Stimulated activated naive CD8-positive, alpha-beta T cell treated with anti-CD3 and anti-CD28 coated beads, Interleukin-15, Interleukin-2, amounts not matched to agents 100 ng/mL and 50 ng/mL, for 24 hours (primary cell): ENCODE results near the gene MEGF10.
A peak's percentile ranks its signal among the peaks of the same experiment; 100 is the strongest.
"Not testable (repeated sequence)": the region's sequence is repeated elsewhere in the genome, so short reads cannot be mapped to it uniquely, and the experiment has no call there.

ENCODE experiments used
- H3K27ac Mint-ChIP-seq: one replicate; pipeline ENCODE4 v1.8.0; 2021; ENCODE audit warnings: mild to moderate bottlenecking, mixed read lengths
- H3K27me3 Mint-ChIP-seq: one replicate; pipeline ENCODE4 v1.8.0; 2021; ENCODE audit warnings: mixed read lengths
- H3K36me3 Mint-ChIP-seq: one replicate; pipeline ENCODE4 v1.8.0; 2021; ENCODE audit warnings: low read depth, mixed read lengths
- H3K4me1 Mint-ChIP-seq: one replicate; pipeline ENCODE4 v1.8.0; 2021; ENCODE audit warnings: low read depth, mixed read lengths
- H3K4me3 Mint-ChIP-seq: one replicate; pipeline ENCODE4 v1.8.0; 2021; ENCODE audit warnings: mild to moderate bottlenecking, mixed read lengths
- H3K9me3 Mint-ChIP-seq: one replicate; pipeline ENCODE4 v1.8.0; 2021; ENCODE audit warnings: mixed read lengths

The MEGF10 gene

DNA sequence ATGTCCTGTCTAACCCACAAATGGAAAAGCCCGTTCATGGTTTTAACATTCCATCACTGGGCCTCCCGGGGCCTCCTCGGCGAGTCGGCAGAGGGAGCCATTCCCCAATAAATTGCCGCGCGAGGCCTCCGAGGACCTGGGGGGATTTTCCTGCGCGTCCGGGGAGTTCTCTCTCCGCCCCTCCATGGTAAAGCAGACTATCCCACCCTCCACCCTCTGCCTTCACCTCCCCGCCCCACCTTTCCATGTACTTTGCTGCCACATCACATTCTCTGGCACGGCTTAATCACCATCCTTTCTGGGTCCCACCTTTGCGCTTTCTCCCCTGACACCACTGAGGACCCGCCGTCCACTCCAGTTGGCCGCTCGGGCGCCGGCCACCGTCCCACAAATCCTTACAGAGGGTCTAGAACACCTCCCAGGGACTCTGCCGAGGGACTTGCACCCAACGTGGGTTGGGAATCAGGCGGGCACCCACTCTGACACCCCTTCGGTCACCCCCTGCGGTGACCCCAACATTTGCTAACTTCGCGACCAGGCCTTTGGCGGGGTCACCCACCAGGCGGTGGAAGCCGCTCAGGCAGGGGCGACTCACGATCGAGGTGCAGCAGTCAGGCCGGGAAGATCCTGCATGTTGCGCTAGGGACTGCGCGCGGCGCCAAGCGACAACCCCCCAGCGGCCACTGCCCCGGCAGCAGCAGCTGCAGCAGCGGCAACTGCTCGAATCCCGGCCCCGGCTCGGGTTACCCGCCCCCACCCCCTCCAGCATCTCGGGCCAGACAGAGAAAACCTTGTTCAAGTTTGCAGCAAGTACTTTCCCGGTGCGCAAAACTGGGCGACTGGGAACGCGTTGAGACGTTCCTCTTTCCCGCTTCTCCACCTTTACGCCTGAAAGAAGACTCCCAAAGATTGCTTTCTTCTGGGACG lies at the start of gene MEGF10:
Gene MEGF10, plus strand, starts transcription at position 778 of the 927 bp plus-strand sequence. CDS start 40,513 bp downstream, outside the sequence.
- H3K27me3 Mint-ChIP-seq: peaks cover 68% of the 10 kb centered on the region
- peak within 1 kb of the TSS; percentile 60 for H3K4me3 Mint-ChIP-seq
- no peaks in the 10 kb centered on the region for H3K9me3 Mint-ChIP-seq
- H3K27ac Mint-ChIP-seq: no peak within 1 kb of the TSS
- no peaks in the 10 kb centered on the region for H3K36me3 Mint-ChIP-seq
- peaks cover 8% of the 10 kb centered on the region for H3K4me1 Mint-ChIP-seq

GRCh38 chr5:127243011-127243410 lies 47.6 kb upstream of the MEGF10 start:
- H3K4me3 Mint-ChIP-seq: no peak overlapping the region
- H3K27me3 Mint-ChIP-seq: peaks cover 23% of the 10 kb centered on the region
- no peak overlapping the region for H3K27ac Mint-ChIP-seq
- H3K4me1 Mint-ChIP-seq: no peaks in the 10 kb centered on the region
- H3K9me3 Mint-ChIP-seq: peaks cover 7% of the 10 kb centered on the region
- no peaks in the 10 kb centered on the region for H3K36me3 Mint-ChIP-seq

- peaks cover 16% of the 10 kb centered on the region for H3K9me3 Mint-ChIP-seq
- H3K4me1 Mint-ChIP-seq: no peaks in the 10 kb centered on the region
- peaks cover 10% of the 10 kb centered on the region for H3K27me3 Mint-ChIP-seq
- no peak overlapping the region for H3K27ac Mint-ChIP-seq
- no peak overlapping the region for H3K4me3 Mint-ChIP-seq
- peaks cover 4% of the 10 kb centered on the region for H3K36me3 Mint-ChIP-seq
Observed at GRCh38 chr5:127254729-127255284, 35.8 kb upstream of the MEGF10 start.

DNA sequence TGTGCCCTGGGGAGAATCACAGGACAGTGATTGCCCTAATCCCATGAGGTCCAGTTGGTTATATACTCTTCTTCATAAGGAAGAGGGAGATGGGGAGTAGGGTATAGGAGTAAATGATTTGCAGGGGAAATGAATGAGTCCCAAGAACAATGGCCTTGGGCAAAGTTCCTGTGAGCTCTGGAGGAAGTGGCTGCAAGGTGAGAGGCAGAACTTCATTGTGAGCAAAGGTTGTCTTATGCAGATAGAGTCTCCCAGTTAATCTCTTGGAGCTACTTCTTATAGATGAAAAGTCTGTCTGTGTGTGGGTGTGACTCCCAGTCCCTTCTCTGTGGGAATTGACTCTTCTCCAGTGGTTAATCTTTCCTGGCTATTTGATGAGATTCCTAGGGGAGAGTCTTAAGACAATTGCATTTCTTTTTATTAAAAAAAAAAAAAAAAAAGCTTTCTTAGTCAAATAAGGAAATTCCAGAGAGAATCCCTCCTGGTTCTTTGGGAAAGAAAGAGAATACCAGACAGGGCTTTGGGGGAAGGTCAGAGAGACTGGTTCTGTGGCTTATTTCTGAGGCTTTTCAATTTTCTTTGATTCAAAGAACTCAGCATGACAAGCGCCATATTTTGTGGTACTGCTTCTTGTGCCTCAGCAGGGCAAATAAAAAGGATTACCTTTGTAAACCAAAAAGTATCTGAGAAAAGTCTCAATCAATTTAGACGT lies 33.6 kb upstream of the MEGF10 start:
- peaks cover 16% of the 10 kb centered on the region for H3K9me3 Mint-ChIP-seq
- peaks cover 4% of the 10 kb centered on the region for H3K36me3 Mint-ChIP-seq
- no peak overlapping the region for H3K4me3 Mint-ChIP-seq
- H3K4me1 Mint-ChIP-seq: no peaks in the 10 kb centered on the region
- no peak overlapping the region for H3K27ac Mint-ChIP-seq
- peaks cover 12% of the 10 kb centered on the region for H3K27me3 Mint-ChIP-seq

- Mint-ChIP-seq H3K9me3 (peaks cover 4% of the 10 kb centered on the region), H3K4me3 (no peak overlapping the region), H3K27ac (no peak overlapping the region), H3K4me1 (no peaks in the 10 kb centered on the region), H3K27me3 (peaks cover 8% of the 10 kb centered on the region), H3K36me3 (no peaks in the 10 kb centered on the region)
Observed at GRCh38 chr5:127260686-127261085, 29.9 kb upstream of the MEGF10 start.

DNA sequence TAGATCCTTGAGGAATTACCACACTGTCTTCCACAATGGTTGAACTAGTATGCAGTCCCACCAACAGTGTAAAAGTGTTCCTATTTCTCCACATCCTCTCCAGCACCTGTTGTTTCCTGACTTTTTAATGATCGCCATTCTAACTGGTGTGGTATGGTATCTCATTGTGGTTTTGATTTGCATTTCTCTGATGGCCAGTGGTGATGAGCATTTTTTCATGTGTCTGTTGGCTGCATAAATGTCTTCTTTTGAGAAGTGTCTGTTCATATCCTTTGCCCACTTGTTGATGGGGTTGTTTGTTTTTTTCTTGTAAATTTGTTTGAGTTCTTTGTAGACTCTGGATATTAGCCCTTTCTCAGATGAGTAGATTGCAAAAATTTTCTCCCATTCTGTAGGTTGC lies 25.1 kb upstream of the MEGF10 start:
- not testable (repeated sequence) for H3K9me3 Mint-ChIP-seq, H3K4me3 Mint-ChIP-seq, H3K4me1 Mint-ChIP-seq, H3K36me3 Mint-ChIP-seq, H3K27ac Mint-ChIP-seq
- H3K27me3 Mint-ChIP-seq: peaks cover 15% of the 10 kb centered on the region

GRCh38 chr5:127268342-127268741 lies 22.3 kb upstream of the MEGF10 start:
- H3K9me3 Mint-ChIP-seq, H3K36me3 Mint-ChIP-seq, H3K27ac Mint-ChIP-seq, H3K4me1 Mint-ChIP-seq, H3K4me3 Mint-ChIP-seq: not testable (repeated sequence)
- H3K27me3 Mint-ChIP-seq: peaks cover 19% of the 10 kb centered on the region

- H3K4me3 Mint-ChIP-seq, H3K4me1 Mint-ChIP-seq, H3K27ac Mint-ChIP-seq, H3K36me3 Mint-ChIP-seq, H3K9me3 Mint-ChIP-seq: not testable (repeated sequence)
- peaks cover 21% of the 10 kb centered on the region for H3K27me3 Mint-ChIP-seq
Observed at GRCh38 chr5:127270713-127271112, 19.9 kb upstream of the MEGF10 start.

- no peaks in the 10 kb centered on the region for H3K36me3 Mint-ChIP-seq
- H3K9me3 Mint-ChIP-seq: peaks cover 6% of the 10 kb centered on the region
- H3K4me3 Mint-ChIP-seq: no peak overlapping the region
Observed at GRCh38 chr5:127275641-127276193, 14.9 kb upstream of the MEGF10 start.

DNA sequence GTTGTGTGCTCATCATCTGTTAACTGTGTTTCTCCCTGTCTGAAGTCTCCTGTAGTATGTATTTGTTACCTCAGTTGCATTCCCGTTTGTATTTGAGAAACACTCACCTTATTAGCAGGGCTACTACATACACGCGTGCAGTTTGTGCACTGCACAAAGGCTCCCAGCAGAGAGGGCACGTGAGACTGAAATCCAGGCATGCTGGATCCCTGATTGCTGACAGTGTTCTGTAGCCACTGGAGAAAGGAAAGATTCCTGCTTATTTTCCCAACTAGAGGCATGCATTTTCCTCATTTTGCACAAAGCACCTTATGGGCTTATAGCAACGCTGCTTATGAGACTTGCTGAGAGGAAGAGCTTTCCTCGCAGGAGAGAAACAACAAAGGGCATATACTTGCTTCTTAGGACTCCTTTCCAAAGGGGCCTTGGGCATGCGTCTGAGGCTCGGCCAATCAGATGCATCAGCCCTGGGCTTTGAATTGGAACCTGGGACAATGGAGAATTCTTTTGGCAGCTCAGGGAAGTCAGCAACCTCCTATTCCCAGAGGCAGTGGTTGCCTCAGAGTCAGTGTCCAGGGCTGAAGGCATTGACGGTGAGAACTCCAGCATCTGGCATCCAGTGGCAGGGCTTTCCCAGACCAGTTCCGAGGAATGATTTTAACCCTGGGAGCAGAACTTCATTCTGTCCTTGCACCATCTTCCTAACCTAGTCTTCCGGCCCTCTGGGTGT lies 9.9 kb upstream of the MEGF10 start:
- H3K4me1 Mint-ChIP-seq: no peaks in the 10 kb centered on the region
- H3K9me3 Mint-ChIP-seq: no peaks in the 10 kb centered on the region
- no peak overlapping the region for H3K27ac Mint-ChIP-seq
- no peaks in the 10 kb centered on the region for H3K27me3 Mint-ChIP-seq
- H3K36me3 Mint-ChIP-seq: no peaks in the 10 kb centered on the region
- no peak overlapping the region for H3K4me3 Mint-ChIP-seq

More at GRCh38 chr5:127275641-127276193, 14.9 kb upstream of the MEGF10 start:
- H3K27me3 Mint-ChIP-seq: peaks cover 10% of the 10 kb centered on the region
- H3K4me1 Mint-ChIP-seq: no peaks in the 10 kb centered on the region
- H3K27ac Mint-ChIP-seq: no peak overlapping the region

GRCh38 chr5:127281609-127282008 lies 9.0 kb upstream of the MEGF10 start:
- Mint-ChIP-seq H3K4me1 (no peaks in the 10 kb centered on the region), H3K4me3 (no peak overlapping the region)

DNA sequence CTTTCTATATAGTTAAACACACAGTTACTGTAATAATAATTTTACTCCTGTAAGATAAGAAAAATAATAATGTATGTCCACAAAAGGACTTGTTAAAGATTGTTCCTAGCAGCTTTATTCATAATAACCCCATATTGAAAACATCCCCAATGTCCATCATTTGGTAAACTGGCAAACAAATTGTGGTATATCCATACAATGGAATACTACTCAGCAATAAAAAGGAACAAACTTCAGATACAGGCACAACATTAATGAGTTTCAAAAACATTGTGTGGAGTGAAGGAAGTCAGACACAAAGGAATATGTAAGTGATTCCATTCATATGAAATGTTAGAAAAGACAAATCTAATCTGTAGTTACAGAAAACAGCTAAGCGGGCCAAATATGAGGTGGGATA lies 1.9 kb upstream of the MEGF10 start:
- Mint-ChIP-seq H3K27ac (no peak overlapping the region), H3K27me3 (peaks cover 61% of the 10 kb centered on the region), H3K4me1 (peaks cover 8% of the 10 kb centered on the region), H3K4me3 (no peak overlapping the region), H3K36me3 (no peaks in the 10 kb centered on the region), H3K9me3 (no peaks in the 10 kb centered on the region)

More at GRCh38 chr5:127281609-127282008, 9.0 kb upstream of the MEGF10 start:
- no peaks in the 10 kb centered on the region for H3K9me3 Mint-ChIP-seq
- H3K27me3 Mint-ChIP-seq: peaks cover 5% of the 10 kb centered on the region
- no peak overlapping the region for H3K27ac Mint-ChIP-seq
- no peaks in the 10 kb centered on the region for H3K36me3 Mint-ChIP-seq

DNA sequence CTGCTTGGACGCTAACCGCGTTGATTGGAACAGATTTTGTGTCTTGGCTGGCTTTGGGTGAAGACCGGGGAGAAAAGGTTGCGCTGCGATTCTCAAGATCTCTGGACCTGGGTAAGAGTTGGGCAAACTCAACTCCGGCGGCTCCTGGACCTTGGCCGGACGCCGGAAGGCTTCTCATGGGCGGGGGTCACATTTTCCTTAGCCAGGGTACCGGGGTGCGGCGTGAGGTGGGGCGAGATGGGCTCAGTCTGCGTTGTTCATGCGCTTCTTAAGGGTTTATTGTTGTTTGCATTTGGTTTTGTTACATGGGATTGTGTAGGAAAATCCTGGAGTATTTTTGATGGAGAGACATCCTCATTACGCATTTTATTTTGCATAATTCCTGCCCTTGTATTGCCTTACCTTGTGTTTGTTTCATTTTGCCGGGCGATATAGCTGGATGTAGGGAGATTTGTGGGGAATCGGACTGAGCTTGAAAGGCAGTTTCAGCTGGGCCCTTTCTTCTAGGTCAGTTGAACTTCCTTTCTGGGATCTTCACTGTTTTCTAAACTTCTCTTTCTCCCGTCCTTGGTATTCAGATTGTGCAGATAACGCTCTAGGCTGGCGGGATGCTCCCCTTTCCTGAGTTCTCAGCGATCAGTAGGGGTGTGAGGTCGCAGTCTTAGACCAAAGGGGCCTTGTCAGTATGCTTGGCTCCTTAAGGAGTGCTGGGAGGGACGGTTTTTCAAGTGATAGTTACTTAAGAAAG lies 524 bp downstream of the MEGF10 start:
- no peaks in the 10 kb centered on the region for H3K36me3 Mint-ChIP-seq
- H3K27me3 Mint-ChIP-seq: peaks cover 67% of the 10 kb centered on the region
- no peaks in the 10 kb centered on the region for H3K9me3 Mint-ChIP-seq
- no peak overlapping the region for H3K4me3 Mint-ChIP-seq
- H3K4me1 Mint-ChIP-seq: peaks cover 8% of the 10 kb centered on the region
- H3K27ac Mint-ChIP-seq: no peak overlapping the region
